Hematopoietic multipotent progenitor cell (in vitro differentiated cells): ENCODE data around the gene EFCAB13. TPM values are rescaled to one million over a fixed set of nuclear protein-coding genes. Genes with fewer than 3 reads are reported as not detected.

Experiments used
- DNase-seq, 3 donors: peaks; one replicate each; pipeline ENCODE4 v3.0.0-alpha.2; 2011 to 2015; ENCODE audit warnings: low read depth in 2 of 3, low spot score in 2 of 3
- total RNA-seq: library from RNA; depleted of rRNA; stranded (reverse); fragments of >200 nt; gene quantifications from one replicate; pipeline ENCODE4 v1.2.3, GENCODE V29; 2012

The EFCAB13 gene
- total RNA-seq, 1 donor, result 2.2 TPM

GRCh38 chr17:47291242-47291873 lies 32.4 kb upstream of the EFCAB13 start:
- no peak for DNase-seq

- no peak for DNase-seq
These were observed 31.5 kb upstream of the EFCAB13 start for GRCh38 chr17:47292206-47292605.

GRCh38 chr17:47295037-47295873 lies 28.5 kb upstream of the EFCAB13 start:
- no peak for DNase-seq

- DNase-seq, result no peak
These were observed 27.9 kb upstream of the EFCAB13 start for GRCh38 chr17:47295874-47296255.

- no peak for DNase-seq
These were observed 25.9 kb upstream of the EFCAB13 start for GRCh38 chr17:47297661-47298400.

- DNase-seq, result no peak
These were observed 25.0 kb upstream of the EFCAB13 start for GRCh38 chr17:47298712-47299111.

GRCh38 chr17:47299239-47299910 lies 24.4 kb upstream of the EFCAB13 start:
- no peak for DNase-seq

- DNase-seq, result no peak
These were observed 23.0 kb upstream of the EFCAB13 start for GRCh38 chr17:47300718-47301117.

- DNase-seq, result no peak
These were observed 22.6 kb upstream of the EFCAB13 start for GRCh38 chr17:47301161-47301560.

- DNase-seq, result no peak
These were observed 21.9 kb upstream of the EFCAB13 start for GRCh38 chr17:47301831-47302230.

GRCh38 chr17:47304186-47304585 lies 19.6 kb upstream of the EFCAB13 start:
- DNase-seq, result no peak

GRCh38 chr17:47305302-47305923 lies 18.3 kb upstream of the EFCAB13 start:
- DNase-seq, result peak in 1 of 3 donors; percentile 9

- DNase-seq, result no peak
These were observed 13.5 kb upstream of the EFCAB13 start for GRCh38 chr17:47310186-47310733.

GRCh38 chr17:47311420-47311819 lies 12.3 kb upstream of the EFCAB13 start:
- DNase-seq, result no peak

- peak; percentile 10 to 75 (median 58) for DNase-seq
These were observed 8.1 kb upstream of the EFCAB13 start for GRCh38 chr17:47315451-47316266.

GRCh38 chr17:47316311-47316710 lies 7.4 kb upstream of the EFCAB13 start:
- DNase-seq, result no peak

- DNase-seq, result no peak
These were observed 6.6 kb upstream of the EFCAB13 start for GRCh38 chr17:47317119-47317518.

GRCh38 chr17:47318197-47318918 lies 5.4 kb upstream of the EFCAB13 start:
- no peak for DNase-seq
